Embryonic facial prominence (tissue), 1 donor: ENCODE results near the gene LRRC74A.
A peak's percentile ranks its signal among the peaks of the same experiment; 100 is the strongest.

ENCODE experiments used
- DNase-seq: peaks from one replicate; pipeline ENCODE4 v3.0.0-alpha.2; 2016; ENCODE audit errors: extremely low spot score

LRRC74A gene

DNA sequence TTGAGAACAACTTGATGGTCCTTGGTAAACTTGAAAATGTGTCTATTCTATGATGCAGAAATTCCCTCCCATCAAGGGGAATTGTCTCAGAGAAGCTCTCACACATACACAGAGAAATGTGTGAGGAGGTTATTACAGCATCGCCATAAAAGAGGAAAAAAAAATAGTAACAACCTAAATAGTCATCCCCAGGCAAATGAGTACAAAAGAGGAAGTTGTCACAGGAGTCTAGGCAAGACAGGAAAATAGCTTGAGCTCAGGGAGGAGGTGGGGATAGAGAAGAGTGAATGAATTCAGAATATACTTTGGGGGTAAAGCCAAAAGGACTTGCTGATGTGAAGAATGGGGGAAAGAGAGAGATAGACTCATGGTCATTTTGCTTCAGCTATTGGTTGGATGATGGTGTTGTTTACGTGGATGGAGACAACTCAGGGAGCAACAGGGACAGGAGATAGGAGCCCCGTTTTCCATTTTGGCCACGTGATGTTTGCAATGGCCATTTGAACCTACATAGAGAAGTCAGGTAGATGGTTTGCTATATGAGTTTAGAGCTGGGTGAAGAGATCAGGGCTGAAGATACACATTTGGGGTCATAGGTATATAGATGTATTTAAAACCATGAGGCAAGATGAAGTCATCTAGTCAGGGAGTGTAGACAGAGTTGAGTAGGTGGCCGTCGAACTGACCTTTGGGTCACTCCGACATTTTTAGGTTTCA, 20.3 kb downstream of the LRRC74A start:
- DNase-seq, result no peak

DNA sequence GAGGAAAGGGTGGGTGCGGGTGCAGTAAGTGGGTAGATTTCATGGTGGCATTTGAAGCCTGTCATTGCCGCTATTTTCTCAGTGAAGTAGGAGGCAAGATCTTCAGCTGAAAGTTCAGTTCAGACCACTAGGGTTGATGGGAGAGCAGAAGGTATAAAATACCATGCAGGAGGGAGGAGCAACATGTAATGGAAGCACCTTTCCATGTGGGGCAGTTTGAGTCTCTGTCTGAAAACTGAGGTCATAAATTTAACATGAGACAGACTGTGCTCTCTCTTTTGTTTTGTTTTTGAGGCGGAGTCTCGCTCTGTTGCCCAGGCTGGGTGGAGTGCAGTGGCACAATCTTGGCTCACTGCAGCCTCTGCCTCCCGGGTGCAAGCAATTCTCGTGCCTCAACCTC, 22.7 kb downstream of the LRRC74A start:
- DNase-seq, result no peak

DNA sequence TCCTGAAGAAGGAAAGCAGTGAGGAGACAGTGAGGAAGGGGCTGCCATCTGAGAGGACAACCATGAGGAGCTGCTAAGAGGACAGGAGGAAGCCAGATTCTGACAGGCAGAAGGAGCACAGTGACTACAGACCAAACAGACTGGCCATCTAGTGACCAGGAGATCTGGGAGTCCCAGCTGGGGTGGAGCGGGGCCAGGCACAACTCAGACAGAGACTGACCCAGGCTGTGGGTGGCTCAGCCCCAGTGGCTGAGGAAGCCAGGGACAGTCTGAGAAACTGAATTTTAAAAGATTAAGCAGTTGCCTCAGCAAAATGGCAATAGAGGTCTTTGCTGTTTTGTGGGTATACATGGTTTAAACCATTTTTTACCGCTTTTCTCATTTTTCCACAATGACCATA, 28.9 kb downstream of the LRRC74A start:
- no peak for DNase-seq

DNA sequence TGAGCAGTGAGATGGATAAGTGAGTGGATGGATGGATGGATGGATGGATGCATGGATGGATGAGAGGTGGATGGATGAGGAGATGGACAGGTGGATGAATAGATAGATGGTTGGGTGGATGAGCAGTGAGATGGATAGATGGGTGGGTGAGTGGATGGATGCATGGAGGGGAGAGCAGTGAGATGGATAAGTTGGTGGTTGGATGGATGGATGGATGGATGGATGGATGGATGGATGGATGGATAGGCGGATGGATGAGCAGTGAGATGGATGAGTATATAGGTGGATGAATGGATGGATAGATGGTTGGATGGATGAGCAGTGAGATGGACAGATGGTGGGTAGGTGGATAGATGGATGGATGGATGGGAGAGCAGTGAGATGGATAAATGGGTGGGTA, 30.6 kb downstream of the LRRC74A start:
- DNase-seq, result no peak

DNA sequence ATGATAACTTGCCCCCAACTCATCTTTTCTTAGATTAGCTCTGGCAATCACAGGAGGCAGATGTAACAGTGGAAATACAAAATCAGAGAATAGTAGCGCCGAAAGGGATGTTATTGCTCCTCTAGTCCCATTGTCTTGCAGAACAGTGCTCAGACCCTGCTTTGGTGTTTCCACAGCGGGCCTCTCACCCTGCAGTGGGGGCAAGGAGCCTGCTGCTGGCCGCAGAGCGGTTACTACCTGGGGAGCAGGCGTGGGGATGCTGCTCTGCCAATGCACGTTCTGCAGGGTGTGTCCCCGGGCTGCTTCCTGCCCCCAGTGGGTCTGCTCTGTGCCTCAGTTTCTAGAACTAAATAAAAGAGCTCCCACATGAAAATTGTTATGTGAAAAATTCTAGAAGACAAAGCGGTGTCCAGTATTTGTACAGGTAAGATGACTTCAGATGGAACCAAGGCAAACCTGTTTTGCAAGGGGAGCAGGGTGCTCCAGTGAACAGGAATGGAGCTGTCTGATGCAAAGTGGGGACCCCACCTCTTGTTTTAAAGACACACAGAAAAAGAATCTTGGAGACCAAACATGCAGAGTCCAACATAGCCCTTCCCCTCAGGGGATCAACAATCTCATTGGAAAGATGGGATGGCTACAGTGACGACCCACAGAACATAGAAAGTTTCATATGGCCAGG, 35.5 kb downstream of the LRRC74A start:
- DNase-seq, result no peak

DNA sequence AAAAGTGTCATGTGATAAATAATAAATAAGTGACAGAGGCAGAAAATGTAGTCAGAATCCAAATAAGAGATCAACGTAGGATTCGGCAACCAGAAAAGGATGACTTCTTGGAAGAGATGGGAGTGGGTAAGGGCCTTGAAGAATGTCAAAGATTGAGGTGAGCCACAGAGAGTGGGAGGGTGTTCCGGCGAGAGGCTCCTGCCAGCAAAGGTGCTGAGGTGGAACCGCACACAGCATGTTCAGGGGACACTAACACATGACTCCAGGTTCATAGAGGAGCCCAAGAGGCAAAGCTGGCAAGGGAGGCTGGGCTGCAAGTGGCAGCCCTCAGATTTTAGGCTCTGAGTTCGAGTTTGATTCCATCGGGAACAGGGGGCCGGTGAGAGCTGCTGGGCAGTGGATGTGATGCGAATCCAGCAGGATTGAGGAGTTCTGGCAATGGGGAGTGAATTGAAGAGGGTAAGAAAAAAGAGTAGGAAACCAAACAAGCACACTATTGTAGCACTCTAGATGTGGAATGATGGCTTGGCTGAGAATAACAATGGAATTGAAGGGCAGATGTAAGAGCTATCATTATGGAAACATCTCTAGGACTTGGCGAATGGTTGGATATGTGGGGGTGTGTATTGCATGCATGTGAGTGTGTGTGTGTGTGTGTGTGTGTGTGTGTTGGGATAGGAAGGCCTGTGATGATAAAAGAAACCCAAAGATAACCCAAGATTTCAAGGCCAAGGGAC, 36.5 kb downstream of the LRRC74A start:
- DNase-seq, result no peak

DNA sequence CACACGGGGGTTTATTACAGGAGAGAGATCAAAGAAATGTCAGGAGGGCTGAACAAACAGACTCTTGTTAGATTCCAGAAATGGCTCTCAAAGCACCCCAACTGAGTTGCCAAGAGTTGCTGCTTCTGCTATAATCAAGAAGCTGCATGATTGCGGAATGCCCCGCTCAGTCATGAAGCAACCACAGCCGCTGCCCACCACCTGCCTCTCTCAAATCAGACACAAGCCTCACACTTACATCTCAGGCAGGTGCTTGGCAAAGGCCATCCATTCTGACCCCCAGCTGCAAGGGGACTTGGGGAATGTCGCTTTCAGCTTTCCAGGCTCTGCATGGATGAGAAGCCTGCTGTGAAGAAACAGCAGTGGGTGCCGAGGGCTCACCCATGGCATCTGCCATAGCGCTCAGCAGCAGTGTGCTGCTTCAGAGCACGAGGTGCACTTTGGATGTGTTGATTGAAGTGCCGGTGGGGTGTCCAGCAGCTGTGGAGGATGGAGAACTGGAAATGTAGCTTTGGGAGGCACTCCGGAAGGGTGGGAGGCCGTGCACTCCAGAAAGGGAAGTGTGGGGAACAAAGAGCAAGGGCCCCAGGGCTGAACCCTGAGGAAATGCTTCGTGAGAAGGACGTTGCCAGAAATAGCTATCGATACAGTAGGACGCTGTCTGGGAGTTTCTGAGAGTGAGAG, 37.7 kb downstream of the LRRC74A start:
- DNase-seq, result no peak

DNA sequence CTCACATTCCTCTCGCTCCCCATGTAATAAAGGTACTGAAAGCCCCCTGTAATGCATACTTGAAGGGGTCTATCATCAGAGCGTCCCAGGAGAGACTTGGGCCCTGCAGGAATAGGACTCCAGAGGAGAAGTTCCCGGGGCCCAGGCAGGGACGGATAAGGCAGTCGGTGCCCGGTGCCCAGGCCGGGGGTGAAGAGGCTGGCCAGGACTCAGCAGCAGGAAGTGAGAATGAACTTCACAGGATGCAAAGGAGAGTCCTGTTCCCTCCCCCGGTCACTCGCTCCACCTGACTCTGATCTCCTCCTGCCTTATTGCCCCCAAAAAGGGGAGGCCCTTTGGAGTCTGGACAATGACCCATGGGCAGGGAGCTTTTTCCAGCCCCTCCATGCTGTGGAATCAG, 40.2 kb downstream of the LRRC74A start:
- DNase-seq, result no peak

DNA sequence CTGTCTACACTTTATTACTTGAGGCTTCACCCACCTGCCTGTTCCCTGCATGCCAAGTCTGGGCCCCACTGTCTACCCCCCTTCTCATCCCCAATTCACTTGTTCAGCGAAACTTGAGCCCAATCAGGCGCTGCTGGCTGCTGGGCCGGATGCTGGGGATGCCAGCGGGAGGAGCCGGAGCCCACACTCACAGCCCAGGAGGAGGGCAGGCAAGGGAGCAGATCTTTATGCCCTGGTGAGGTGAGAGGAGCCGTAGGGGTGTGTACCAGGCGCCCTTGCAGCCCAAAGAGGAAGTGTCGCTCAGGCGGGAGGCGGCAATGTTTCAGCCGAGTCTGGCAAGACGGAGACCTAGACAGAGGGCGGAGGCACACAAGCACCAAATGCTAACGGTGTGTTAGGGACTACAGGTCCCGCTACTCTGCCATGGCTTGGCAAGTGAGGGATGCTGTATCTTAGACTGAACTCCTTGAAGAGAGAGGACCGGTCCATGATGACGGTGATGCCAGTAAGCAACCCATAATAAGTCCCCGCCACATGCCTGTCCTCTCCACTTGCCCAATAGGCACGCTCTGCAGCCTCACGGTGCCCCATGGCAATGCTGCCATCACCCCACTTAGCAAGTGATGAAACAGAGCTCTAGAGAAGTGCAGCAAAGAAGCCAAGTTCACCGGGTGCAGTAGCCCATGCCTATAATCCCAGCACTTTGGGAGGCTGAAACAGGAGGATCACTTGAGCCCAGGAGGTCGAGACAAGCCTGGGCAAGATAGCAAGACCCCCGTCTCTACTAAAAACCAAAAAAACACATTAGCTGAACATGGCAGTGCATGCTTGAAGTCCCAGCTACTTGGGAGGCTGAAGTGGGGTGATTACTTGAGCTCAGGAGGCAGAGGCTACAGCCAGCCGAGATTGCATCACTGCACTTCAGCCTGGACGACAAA, 41.6 kb downstream of the LRRC74A start:
- no peak for DNase-seq

DNA sequence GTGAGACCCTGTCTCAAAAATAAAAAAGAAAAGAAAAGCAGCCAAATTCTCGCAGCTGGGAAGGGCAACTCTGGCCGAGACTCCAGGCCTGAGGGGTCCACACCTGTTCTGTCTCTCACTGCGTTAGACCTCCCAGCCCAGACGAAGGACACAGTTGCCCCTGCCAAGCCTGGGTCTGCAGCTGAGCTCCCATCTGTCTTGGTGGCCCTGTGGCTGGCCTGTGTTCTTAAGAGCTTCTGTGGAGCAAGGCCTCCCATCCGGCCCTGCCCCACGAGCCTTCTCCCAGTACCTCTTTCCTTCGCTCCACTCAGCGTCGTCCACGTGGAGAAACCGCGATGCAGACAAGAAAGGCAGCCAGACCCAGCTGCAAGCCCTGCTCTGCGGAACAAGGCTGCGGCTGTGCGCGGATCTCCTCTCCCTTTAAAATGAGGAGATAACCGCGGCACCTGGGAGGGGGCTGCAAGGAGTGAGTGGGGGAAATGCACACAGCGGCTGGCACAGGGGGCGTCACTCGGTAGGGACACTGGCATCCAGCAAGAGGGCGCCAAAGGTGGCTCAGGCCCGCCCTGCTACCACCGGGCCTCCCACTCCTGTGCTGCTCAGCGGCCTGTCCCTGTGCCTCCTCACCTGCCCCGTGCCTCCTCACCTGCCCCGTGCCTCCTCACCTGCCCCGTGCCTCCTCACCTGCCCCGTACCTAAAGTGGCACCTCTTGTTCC, 42.4 kb downstream of the LRRC74A start:
- no peak for DNase-seq

DNA sequence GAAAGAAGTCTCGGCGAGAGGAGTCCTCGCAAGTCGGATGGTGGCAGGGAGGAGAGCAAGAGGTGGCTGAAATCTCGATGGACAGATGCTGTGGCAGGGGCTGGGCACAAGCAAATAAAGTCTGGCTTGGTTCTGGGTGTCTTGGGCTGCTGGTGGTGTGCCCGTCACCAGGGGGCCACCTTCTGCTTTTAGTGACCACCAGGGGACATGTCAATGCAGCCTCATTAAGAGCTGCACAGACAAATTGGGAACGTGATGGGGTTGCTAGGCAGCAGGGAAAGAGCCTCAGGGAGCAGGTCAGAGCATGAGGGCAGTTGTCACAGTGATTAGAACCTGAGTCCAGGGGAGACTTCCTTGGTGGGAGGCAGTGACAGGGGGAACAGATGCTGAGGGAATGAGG, 44.0 kb downstream of the LRRC74A start:
- no peak for DNase-seq

DNA sequence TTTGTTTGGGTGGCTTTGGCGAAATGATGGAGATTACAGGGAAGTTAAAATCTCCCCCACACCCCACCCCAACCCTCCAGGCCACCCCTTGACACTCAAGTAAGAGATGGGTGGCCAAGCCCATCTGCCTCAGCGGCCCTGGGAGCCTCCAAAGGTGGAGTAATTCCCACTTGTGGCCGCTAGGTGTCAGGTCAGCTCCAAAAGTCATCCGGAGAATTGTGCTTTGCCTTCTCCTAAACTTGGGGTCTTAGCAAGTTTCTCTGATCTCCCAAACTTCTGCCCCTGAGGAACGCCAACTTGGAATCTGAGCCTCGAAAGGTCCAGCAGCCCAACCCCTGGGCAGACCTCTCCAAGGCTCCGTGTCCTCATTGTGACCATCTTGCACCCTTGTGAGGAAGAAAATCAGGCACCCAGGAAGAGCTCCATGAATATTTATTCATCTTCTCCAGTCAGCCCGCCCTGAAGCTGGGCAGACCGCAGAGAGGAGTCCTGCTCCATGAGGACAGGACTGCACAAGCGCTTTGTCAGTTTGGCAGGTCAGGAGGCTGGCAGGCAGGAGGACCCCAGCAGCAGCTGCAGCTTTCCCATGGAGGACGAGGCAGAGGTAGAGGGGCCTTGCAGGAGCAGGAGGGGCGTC, 46.7 kb downstream of the LRRC74A start:
- peak; percentile 46 for DNase-seq

DNA sequence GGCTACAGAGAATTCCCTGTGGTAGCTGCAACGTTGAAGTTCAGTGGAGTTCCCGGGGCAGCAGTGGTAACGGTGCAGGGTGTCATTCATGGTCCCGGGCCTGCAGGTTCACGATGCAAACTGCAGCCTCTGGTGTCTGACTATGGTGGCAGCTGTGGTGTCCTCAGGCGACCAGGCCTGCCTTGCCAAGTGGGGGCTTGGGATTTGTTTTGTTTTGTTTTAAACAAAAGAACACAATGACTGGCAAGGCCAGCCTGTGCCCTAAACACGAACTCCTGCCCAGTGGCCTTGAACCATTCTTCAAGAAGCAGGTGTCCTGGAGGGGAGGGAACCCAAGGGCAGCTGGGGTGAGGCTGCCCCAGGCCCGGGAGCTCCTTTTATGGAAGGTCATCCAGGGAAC, 48.5 kb downstream of the LRRC74A start:
- DNase-seq, result no peak

DNA sequence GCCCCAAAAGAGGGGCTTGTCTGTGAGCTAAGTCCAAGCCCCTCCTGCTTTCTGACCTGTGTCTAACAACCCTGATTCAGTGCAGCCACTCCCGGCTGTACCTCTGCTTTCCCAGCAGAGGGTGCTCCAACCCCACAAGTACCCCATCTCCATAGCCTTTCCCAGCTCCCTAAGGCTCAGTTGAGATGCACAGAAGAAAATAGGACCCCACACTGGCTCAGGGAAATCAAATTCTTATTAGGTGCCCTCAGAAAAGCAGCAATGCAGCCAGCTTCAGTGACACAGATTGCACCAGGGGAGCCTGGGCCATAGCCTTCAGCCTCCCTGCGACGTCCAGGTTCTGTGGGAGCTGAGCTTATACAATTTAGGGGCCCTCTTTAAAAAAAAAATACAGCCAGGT, 49.9 kb downstream of the LRRC74A start:
- DNase-seq, result peak; percentile 50

DNA sequence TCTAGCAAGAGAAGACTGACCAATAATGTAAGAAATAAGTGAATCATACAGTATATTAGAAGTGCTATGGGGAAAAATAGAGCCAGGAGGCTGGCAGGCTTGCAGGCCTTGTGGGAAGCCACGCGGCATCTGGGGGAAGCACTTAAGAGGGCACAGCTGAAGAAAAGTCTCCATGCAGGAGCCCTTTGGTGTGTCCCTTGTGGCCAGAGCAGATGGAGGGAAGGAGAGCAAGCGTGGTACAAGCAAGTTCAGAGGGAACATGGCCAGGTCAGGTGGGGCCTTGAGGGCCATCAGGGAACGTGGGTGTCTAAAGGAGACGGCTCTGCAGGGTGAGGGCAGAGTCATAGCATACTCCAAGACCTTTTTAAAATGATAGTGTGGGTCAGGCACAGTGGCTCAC, 51.7 kb downstream of the LRRC74A start:
- no peak for DNase-seq

DNA sequence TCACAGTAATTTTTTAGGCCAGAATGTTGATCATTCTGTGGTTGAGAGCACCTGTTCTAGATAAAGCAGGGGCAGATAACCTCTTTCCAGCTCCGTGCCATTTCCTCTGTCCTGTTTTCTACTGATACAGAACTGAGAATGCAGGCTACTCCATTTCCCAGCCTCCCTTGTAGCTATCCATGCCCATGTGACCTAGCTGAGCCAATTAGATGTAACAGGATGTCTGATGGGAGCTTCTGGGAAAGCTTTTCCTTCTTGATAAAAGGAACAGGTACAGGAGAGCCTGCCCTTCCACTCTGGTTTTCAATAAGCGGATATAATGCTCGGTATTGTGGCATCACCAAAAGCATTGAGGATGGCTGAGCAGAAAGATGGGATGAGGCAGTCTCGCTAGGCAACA, 54.2 kb downstream of the LRRC74A start:
- DNase-seq, result no peak

DNA sequence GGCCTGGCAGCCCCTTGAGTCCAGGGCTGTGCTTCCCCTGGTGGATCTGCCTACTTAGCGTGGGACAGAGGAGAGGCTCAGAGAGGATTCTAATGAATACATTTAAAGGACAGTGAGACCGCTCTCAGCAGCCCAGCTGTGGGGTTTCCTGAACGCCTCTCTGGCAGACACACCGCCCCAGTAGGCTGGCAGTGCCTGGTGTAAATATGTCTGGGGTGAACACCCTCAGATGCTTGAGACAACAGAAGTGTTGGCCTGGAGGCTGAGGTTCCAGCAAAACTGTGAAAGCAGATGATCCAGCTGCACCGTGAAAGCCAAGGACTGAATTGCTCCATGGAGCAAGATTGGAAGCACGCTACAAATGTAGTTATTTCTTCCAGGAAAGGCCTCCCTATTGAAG, 55.1 kb downstream of the LRRC74A start:
- no peak for DNase-seq

DNA sequence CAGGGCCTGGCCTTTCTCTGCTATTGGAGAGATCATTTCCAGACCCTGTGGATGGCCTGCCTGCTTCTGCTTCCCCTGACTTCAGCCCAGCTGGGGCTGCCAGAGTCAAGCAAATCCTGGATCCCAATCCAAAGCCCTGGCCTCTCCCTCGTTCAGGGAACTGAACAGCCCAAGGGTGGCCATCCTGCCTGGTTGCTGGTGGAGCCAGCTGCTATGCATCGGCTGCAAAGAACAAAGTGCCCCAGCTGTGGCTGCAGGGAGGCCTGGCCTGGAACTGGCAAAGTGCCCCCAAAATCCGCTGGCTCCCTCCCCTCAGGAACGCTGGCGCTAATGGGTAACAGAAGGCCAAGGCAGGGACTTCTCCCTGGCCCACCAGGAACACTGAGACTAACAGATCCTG, 56.4 kb downstream of the LRRC74A start:
- DNase-seq, result no peak

DNA sequence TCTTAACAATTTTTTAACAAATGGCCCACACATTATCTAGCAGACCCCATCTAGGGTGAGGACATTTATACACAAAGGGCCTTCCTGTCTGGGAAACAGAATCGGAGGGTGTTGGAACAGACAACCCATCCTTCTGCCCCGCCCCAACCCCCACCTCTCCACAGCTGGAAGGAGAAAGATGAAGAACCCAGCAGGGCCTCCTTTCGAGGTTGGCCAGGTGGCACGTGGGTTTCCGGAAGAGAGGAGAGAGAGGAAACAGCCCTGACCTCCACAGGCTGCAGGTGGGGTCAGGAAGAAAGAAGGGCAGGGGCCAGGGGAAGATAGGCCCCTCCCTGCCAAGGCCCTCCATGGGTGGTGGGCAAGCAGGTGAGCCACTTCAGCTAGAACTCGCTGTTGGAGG, 57.2 kb downstream of the LRRC74A start:
- DNase-seq, result no peak

DNA sequence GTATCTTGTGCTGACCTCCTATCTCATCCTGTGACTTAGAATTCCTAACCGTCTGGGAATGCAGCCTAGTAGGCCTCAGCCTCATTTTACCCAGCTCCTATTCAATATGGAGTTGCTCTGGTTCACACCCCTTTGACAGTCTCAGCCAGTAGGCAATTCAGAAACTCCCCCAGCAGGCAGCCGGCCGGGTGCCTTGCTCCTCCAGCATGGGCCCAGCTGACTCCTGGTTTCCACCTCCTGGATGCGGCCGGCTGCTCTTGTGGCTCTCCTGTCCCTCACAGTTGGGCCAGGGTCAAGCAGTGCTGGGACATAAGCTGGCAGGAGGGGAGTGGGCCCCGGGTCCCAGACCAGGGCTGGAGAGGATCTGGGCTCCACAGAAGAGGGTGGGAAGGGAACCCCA, 58.2 kb downstream of the LRRC74A start:
- no peak for DNase-seq
